A549 (cell line): Measurements from ENCODE around the gene FOXP3. TPM values are rescaled to one million over a fixed set of nuclear protein-coding genes. Genes with fewer than 3 reads are reported as not detected.

Source experiments
- ATAC-seq, 2 experiments: fragments of 200-7000 bp in 1 of 2; fragments of >200 bp in 1 of 2; cut with Nextera tagmentation in 1 of 2; cut with Tn5 transposase in 1 of 2; 3 replicates each; pipeline versions ENCODE4 v1.8.0 to v1.9.1; 2018 to 2020; ENCODE audit warnings: mild to moderate bottlenecking in 1 of 2, moderate library complexity in 1 of 2
- CTCF ChIA-PET: fragments of 300-600 bp; sonication (Branson Sonifier 250); formaldehyde crosslinking; extraction: SDS; loops from one replicate; lab custom pipeline; 2021; ENCODE audit warnings: antibody characterized with exemption, inconsistent platforms; lab: Yijun Ruan, JAX
- POLR2A ChIA-PET: fragments of 350-600 bp; formaldehyde crosslinking; extraction: SDS; loops from one replicate; lab custom pipeline; 2021; ENCODE audit warnings: antibody characterized with exemption, inconsistent platforms; lab: Yijun Ruan, JAX
- DNase-seq, 2 experiments: peaks; one replicate each; pipeline versions ENCODE4 v3.0.0 to v3.0.0-alpha.2; 2011 to 2016; ENCODE audit warnings: low read depth in 1 of 2, low spot score in 1 of 2
- FAIRE-seq: peaks from 2 replicates; lab custom pipeline; 2011; peaks lifted over from hg19 to GRCh38; lab: Jason Lieb, UNC
- H3K27ac ChIP-seq, 2 experiments: fragments of >200 bp; sonication (Bioruptor Twin); formaldehyde crosslinking; 3 replicates each; pipeline ENCODE4 v1.5.1; 2016 to 2017
- H3K4me1 ChIP-seq: fragments of >200 bp; sonication (Bioruptor Twin); formaldehyde crosslinking; 3 replicates; pipeline ENCODE4 v1.6.1; 2016
- H3K4me2 ChIP-seq: fragments of >200 bp; sonication (Bioruptor Twin); formaldehyde crosslinking; 3 replicates; pipeline ENCODE4 v1.6.1; 2016
- H3K4me3 ChIP-seq: fragments of >200 bp; sonication (Bioruptor Twin); formaldehyde crosslinking; 3 replicates; pipeline ENCODE4 v1.5.1; 2016
- H3K9me3 ChIP-seq: fragments of >200 bp; sonication (Bioruptor Twin); formaldehyde crosslinking; 3 replicates; pipeline ENCODE4 v1.6.1; 2016
- BCL3 ChIP-seq: fragments of >200 bp; sonication (Bioruptor Twin); formaldehyde crosslinking; IDR thresholded peaks from 3 replicates; pipeline ENCODE4 v1.6.1; 2016
- CBX2 ChIP-seq: fragments of 200-600 bp; sonication (generic); IDR thresholded peaks from 2 replicates; pipeline ENCODE4 v1.6.1; 2016; ENCODE audit warnings: low read depth, mild to moderate bottlenecking, borderline replicate concordance
- CBX8 ChIP-seq: fragments of 200-600 bp; sonication (generic); IDR thresholded peaks from 2 replicates; pipeline ENCODE4 v1.6.1; 2016
- CEBPB ChIP-seq, 2 experiments: fragments of >200 bp in 1 of 2; sonication (Bioruptor Twin) in 1 of 2; formaldehyde crosslinking in 1 of 2; IDR thresholded peaks; 2 replicates each; pipeline ENCODE4 v1.6.1; 2012 to 2016
- CHD2 ChIP-seq: fragments of 150-350 bp; IDR thresholded peaks from 2 replicates; pipeline ENCODE4 v1.6.1; 2014; ENCODE audit warnings: low read length; ENCODE audit not compliant: partially characterized antibody
- CTCF ChIP-seq: fragments of >200 bp; sonication (Bioruptor Twin); formaldehyde crosslinking; IDR thresholded peaks from 3 replicates; pipeline ENCODE4 v1.5.1; 2016
- E2F6 ChIP-seq: IDR thresholded peaks from 2 replicates; pipeline ENCODE4 v1.6.1; 2012; ENCODE audit warnings: low read depth, borderline replicate concordance
- EHMT2 ChIP-seq: fragments of 200-600 bp; sonication (generic); IDR thresholded peaks from 2 replicates; pipeline ENCODE4 v1.6.1; 2016; ENCODE audit warnings: antibody characterized with exemption, low read depth, mild to moderate bottlenecking, moderate library complexity
- ELK1 ChIP-seq: fragments of 150-350 bp; IDR thresholded peaks from 2 replicates; pipeline ENCODE4 v1.6.1; 2014; ENCODE audit warnings: low read depth, mild to moderate bottlenecking, low read length
- HDAC2 ChIP-seq: fragments of 200-600 bp; sonication (generic); IDR thresholded peaks from 2 replicates; pipeline ENCODE4 v1.6.1; 2016
- HOXA7 ChIP-seq: fragments of 250-450 bp; sonication (Bioruptor Pico); IDR thresholded peaks from 2 replicates; pipeline ENCODE4 v1.5.0; 2020; ENCODE audit warnings: mild to moderate bottlenecking, moderate library complexity
- HOXB5 ChIP-seq: fragments of 250-450 bp; sonication (Bioruptor Pico); IDR thresholded peaks from 2 replicates; pipeline ENCODE4 v1.5.0; 2020; ENCODE audit warnings: mild to moderate bottlenecking, moderate library complexity
- JUN ChIP-seq, 2 experiments: fragments of >200 bp; sonication (Bioruptor Twin); formaldehyde crosslinking; IDR thresholded peaks; 2 replicates in 1 of 2; 3 replicates in 1 of 2; pipeline ENCODE4 v1.6.1; 2016 to 2017
- JUNB ChIP-seq: fragments of >200 bp; sonication (Bioruptor Twin); formaldehyde crosslinking; IDR thresholded peaks from 2 replicates; pipeline ENCODE4 v1.6.1; 2016
- KDM1A ChIP-seq: fragments of 200-600 bp; sonication (generic); IDR thresholded peaks from 2 replicates; pipeline ENCODE4 v1.6.1; 2016; ENCODE audit warnings: low read depth, mild to moderate bottlenecking
- KDM5A ChIP-seq: fragments of 200-600 bp; sonication (generic); IDR thresholded peaks from 2 replicates; pipeline ENCODE4 v1.6.1; 2016; ENCODE audit warnings: antibody characterized with exemption, mild to moderate bottlenecking
- NFE2L2 ChIP-seq: fragments of 150-350 bp; conservative IDR thresholded peaks from 2 replicates; pipeline ENCODE4 v1.6.1; 2014; ENCODE audit warnings: low read length
- PHF8 ChIP-seq: fragments of 200-600 bp; sonication (generic); IDR thresholded peaks from 2 replicates; pipeline ENCODE4 v1.6.1; 2016; ENCODE audit warnings: low read depth, mild to moderate bottlenecking, antibody characterized with exemption, moderate library complexity, borderline replicate concordance
- POLR2A ChIP-seq: IDR thresholded peaks from 2 replicates; pipeline ENCODE4 v1.6.1; 2012; ENCODE audit warnings: mild to moderate bottlenecking, low read length
- POLR2AphosphoS2 ChIP-seq: conservative IDR thresholded peaks from 2 replicates; pipeline ENCODE4 v1.6.1; 2012; ENCODE audit warnings: low read length, improper control_type of control experiment, inconsistent platforms
- RARB ChIP-seq: fragments of 250-450 bp; sonication (Bioruptor Pico); IDR thresholded peaks from 2 replicates; pipeline ENCODE4 v1.8.0; 2021; ENCODE audit warnings: mild to moderate bottlenecking, moderate library complexity
- TP53 ChIP-seq: fragments of 250-450 bp; sonication (Bioruptor Pico); IDR thresholded peaks from 2 replicates; pipeline ENCODE4 v1.5.0; 2021; ENCODE audit warnings: mild to moderate bottlenecking, moderate library complexity
- USF2 ChIP-seq: fragments of 450-650 bp; IDR thresholded peaks from 2 replicates; pipeline ENCODE4 v1.6.1; 2014; ENCODE audit warnings: antibody characterized with exemption
- ZC3H11A ChIP-seq: fragments of 450-650 bp; IDR thresholded peaks from 2 replicates; pipeline ENCODE4 v1.6.1; 2014; ENCODE audit warnings: antibody characterized with exemption, mild to moderate bottlenecking
- ZFP36 ChIP-seq: fragments of 450-650 bp; IDR thresholded peaks from 2 replicates; pipeline ENCODE4 v1.6.1; 2014; ENCODE audit warnings: borderline replicate concordance; ENCODE audit not compliant: partially characterized antibody
- WGBS: methylation state at CpG from one replicate; pipeline ENCODE4 v1.1.6; 2017; ENCODE audit errors: missing lambda C conversion rate; 5-methylcytosine and 5-hydroxymethylcytosine counted together
- polyA plus RNA-seq, 4 experiments: library from polyadenylated mRNA; depleted of rRNA in 3 of 4; stranded (reverse); fragments of >200 nt; fragmentation: RNase III in 1 of 4; extraction: RNeasy Plus Mini Kit Qiagen cat#74134 plus additional on column Dnase treatment in 1 of 4; gene quantifications; 2 replicates in 3 of 4; 3 replicates in 1 of 4; pipeline ENCODE4 v1.2.3, GENCODE V29; 2011 to 2017

Gene FOXP3
- polyA plus RNA-seq, 2 of the 4 experiments (the other 2 are of a cell fraction) = 0.04 to 0.13 TPM

GRCh38 chrX:49268702-49269009, 4.1 kb upstream of the FOXP3 start:
- DNase-seq (no peak), FAIRE-seq (no peak), ATAC-seq (no peak)
- H3K4me3 ChIP-seq = peak overlapping the region; percentile 91
- H3K4me2 ChIP-seq = peak overlapping the region; percentile 91
- peaks cover 27% of the 10 kb centered on the region; the same call in 2 of the 3 replicates for H3K4me1 ChIP-seq
- TF ChIP-seq EHMT2 (no peak), ZC3H11A (no peak), CHD2 (no peak), CTCF (no peak), HOXB5 (CRISPR knock-in tag) (no peak), TP53 (no peak), PHF8 (no peak), POLR2AphosphoS2 (no peak), E2F6 (no peak), CBX8 (no peak), HDAC2 (no peak)
- WGBS = 3% methylated on average over 4 of the region's 4 CpGs
- POLR2A ChIA-PET = interaction anchor here (0.7 to 1.7 kb wide), 10 partner anchors 10 to 467 kb away, joined by 3 to 16 read pairs (median 4); partner anchors contain the start of genes CCDC22, HDAC6 and TFE3
- H3K9me3 ChIP-seq = no peaks in the 10 kb centered on the region
- H3K27ac ChIP-seq = peak overlapping the region; percentile 78 to 99
- CTCF ChIA-PET = interaction anchor here (1.2 kb wide), 1 partner anchor 13 kb away, joined by 3 read pairs; no protein-coding TSS in a partner anchor

- Histone ChIP-seq H3K4me2 (no peak overlapping the region), H3K9me3 (no peaks in the 10 kb centered on the region), H3K4me3 (no peak overlapping the region), H3K27ac (no peak overlapping the region), H3K4me1 (peaks cover 19% of the 10 kb centered on the region; the same call in 2 of the 3 replicates)
- DNase-seq (no peak), FAIRE-seq (no peak), ATAC-seq (no peak)
- TF ChIP-seq POLR2AphosphoS2 = no peak
- TF ChIP-seq KDM5A = no peak
- TF ChIP-seq CBX2 = no peak
- no peak for TF ChIP-seq HOXA7
- no peak for TF ChIP-seq RARB (CRISPR knock-in tag)
- no peak for TF ChIP-seq ELK1
- no peak for TF ChIP-seq ZFP36
- TF ChIP-seq PHF8 = no peak
- no peak for TF ChIP-seq CEBPB (IDR thresholded peaks at IDR 0.05)
- TF ChIP-seq NFE2L2 = no peak
- TF ChIP-seq JUNB = no peak
- TF ChIP-seq CHD2 = no peak
- TF ChIP-seq BCL3 = no peak
- TF ChIP-seq KDM1A = no peak
- no peak for TF ChIP-seq POLR2A
- no peak for TF ChIP-seq USF2
- TF ChIP-seq JUN (IDR thresholded peaks at IDR 0.05) = no peak
- WGBS = 65% methylated on average over 10 of the region's 10 CpGs
- CTCF ChIA-PET = interaction anchor here (0.7 kb wide), 2 partner anchors 8 to 36 kb away, joined by 3 read pairs; no protein-coding TSS in a partner anchor
- POLR2A ChIA-PET = no interaction called here
These were observed 2.3 kb upstream of the FOXP3 start for GRCh38 chrX:49266523-49267445.
